Stimulated activated CD4-positive, alpha-beta T cell treated with anti-CD3 and anti-CD28 coated beads, Interleukin-1b, Interleukin-23, amount 100 ng/mL, for 4 hours (primary cell): ENCODE measurements around the gene MLYCD.

Experiments used
- DNase-seq, 2 donors: peaks; one replicate each; pipeline ENCODE4 v3.0.0-alpha.2; 2020; ENCODE audit warnings: low read depth in 2 of 2

MLYCD gene

DNA sequence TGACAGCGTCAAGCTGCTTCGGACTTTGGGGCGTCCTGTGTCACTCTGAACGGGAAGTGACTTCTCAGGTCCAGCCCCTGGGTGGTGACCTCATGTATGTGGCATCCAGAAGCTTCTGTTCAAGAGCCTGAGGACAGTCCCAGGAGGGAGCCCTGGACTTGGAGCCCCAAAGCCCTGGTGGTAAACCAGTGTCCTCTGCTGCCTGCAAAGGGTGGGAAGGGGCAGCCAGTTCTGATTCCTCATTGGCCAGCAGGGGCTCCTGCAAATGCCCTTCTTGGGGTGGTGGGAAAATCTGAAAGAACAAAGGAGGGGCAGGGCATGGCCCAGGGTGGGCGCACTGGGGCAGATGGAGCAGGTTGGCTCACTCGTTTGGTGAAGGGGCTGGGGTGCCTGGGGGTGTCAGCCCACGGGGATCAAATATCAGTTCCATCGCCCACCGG is 55.7 kb downstream of the MLYCD start:
- no peak for DNase-seq

DNA sequence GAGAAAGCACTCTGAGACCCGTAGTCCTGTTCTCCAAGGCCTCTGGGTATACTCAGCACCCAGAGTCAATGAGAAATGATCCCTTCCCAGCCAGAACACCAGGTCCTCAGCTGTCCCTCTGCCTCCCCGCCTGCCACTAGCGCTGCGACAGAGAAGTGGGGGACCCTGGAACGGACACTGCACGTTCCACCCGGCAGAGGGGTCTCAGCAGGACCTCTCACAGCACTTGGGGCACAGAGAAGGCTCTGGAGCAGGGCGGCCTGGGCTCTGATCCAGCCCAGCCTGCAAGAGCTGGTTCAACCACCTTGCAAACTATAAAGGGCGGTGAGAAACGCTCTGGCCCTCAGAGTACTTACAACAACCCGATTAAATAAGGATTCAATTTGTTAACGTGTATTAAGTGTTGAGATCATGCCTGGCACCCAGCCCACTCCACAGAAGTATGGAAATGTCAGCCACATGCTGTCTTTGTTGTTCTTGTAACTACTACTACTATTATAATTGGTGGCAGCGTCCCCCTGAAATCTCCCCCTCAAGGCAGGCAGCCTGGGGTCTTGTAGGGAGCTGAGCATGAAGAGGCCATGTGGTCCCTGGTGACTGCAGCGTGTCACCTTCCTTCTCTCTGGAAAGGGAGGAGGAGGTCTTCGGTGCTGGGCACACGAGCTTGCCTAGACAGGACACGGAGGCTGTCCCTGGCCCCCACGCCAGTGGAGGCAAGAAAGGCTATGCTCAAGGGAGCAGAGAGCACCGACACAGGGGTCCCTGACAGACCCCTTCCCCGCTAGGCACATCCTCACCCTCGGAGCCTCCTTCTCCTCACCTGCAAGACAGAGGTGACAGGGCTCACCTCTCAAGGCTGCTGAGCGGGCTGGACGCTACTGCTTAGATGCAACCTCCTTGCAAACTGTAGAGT is 56.6 kb downstream of the MLYCD start:
- DNase-seq = no peak

GRCh38 chr16:83956336-83957289 is 57.7 kb downstream of the MLYCD start:
- peak; percentile 52 to 72 for DNase-seq

DNA sequence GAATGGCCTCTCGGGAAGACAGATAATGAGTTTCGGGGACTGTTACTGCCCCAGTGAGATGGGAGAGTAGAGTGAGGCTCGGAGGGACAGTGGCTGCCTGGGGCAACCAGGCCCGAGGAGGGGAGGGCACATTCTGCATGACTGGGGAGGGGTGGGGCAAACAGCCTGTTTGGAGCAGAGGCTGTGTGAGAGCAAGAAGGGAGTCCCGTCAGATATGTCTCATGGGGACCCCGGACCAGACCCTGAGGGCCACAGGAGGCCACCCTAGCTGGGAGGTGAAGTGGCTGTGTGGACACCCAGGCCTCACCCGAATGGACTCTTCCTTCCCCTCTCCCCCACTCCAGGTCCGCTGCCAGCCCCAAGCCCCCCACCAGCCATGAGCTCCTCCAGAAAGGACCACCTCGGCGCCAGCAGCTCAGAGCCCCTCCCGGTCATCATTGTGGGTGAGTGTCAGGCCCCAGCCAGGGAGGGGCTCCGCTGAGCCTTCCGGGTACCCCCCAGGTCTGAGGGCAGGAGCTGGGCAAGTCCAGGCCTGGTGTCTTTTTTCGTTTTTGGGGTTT is 58.5 kb downstream of the MLYCD start:
- DNase-seq = no peak

DNA sequence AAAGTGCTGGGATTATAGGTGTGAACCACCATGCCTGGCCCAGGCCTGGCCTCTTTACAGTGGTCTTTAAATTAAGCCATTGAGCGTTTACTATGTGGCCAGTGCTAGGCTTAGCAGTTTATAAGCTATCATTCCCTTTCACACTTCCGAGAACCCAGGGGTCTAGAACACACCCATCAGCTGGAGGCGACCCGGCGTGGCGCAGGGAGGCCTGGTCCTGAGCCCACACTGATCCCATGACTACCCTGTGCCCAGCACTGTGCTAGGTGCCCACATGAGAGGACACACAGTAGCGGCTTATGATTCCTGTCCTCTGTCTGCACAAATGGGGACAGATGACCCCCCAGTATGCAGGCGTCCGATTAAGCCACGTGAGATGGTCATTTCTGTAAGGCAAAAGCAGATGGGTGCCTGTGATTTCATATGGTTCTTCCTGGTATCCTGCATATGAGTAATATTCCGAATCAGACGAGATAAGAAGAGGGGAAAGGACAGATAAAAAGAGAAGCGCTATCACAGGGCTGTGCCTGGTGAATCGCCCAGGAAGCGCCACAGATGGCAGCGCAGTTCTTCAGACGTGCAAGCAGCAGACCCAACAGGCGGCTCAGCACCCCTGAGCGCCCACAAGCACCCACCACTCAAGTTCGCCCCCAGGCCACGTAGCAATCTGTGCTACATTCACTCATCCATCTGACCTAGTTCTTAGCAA is 59.4 kb downstream of the MLYCD start:
- no peak for DNase-seq

- DNase-seq = no peak
Measured at GRCh38 chr16:83958846-83959565, 60.1 kb downstream of the MLYCD start.

- no peak for DNase-seq
Measured at GRCh38 chr16:83959656-83960434, 60.9 kb downstream of the MLYCD start.

DNA sequence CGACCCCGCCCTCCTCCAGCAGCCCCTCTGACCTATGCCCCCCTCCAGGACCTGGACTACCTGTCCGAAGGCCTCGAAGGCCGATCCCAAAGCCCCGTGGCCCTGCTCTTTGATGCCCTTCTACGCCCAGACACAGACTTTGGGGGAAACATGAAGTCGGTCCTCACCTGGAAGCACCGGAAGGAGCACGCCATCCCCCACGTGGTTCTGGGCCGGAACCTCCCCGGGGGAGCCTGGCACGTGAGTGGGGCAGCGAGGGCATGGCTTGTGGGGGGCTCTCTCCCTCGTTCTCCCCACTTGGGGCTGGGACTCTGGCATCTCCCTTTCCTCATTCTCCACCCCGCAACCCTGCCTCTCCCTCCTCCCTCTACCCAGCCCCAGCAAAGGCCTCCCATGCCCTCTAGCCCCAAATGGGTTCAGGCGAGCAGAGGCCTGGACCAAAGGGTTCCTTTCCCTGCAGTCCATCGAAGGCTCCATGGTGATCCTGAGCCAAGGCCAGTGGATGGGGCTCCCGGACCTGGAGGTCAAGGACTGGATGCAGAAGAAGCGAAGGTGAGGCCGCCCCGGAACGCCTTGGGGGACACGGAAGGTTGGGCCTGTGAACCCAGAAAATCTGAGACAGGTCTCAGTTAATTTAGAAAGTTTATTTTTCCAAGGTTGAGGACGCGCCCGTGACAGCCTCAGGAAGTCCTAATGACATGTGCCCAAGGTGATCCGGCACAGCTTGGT is 61.8 kb downstream of the MLYCD start:
- no peak for DNase-seq

- DNase-seq = no peak
Measured at GRCh38 chr16:83961591-83961990, 62.7 kb downstream of the MLYCD start.

DNA sequence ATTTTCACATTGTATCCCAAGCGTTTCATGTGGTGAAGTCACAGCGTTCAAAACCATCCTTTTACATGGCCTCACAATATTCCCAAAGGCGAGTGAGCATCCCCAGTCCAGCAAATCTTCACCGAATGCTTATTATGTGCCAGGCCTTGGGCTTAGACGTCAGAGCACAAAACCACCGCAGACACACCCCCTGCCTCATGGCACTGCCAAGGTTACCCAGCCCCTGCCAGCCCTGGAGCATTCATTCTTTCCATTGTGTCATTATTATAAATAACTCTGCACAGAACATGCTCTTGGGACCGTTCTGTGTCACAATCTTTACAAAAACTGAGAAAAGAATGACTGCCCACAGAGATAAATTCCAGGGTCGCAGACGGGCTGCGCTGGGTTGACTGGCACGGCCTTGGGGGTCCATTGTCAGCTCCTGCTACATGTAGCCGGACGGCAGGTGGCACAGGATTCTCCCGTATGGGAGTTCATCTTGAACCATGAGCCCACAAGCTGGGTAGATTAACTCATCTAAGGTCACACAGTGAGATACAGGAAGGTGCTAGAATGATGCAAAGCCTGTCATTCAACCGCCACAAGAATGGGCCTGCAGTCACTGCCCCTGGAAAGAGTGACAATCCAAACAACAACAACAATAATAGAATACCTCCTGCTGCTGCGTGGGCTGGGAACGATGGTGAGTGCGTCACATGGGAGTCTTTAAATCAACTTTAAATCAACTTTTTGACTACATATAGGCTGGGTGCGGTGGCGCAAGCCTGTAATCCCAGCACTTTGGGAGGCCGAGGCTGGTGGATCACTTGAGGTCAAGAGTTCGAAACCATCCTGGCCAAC is 64.6 kb downstream of the MLYCD start:
- DNase-seq = no peak

GRCh38 chr16:83964684-83965443 is 65.9 kb downstream of the MLYCD start:
- no peak for DNase-seq

GRCh38 chr16:83965444-83966152 is 66.7 kb downstream of the MLYCD start:
- DNase-seq = no peak

- DNase-seq = no peak
Measured at GRCh38 chr16:83966153-83966696, 67.3 kb downstream of the MLYCD start.

DNA sequence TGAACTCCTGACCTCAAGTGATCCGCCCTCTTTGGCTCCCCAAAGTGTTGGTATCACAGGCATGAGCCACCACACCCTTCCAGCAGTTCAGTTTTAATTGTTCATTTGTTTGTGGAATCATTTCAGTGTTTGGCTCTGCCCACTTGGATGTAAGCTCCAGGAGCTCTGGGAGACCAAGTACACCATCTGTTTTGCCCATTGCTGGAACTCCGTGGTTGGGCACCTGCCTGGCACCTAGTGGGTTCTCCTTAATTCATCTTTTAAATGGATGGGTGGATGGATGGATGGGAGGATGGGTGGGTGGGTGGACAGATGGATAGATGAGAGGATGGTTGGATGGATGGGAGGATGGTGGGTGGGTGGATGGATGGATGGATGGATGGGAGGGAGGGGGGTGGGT is 68.2 kb downstream of the MLYCD start:
- no peak for DNase-seq

DNA sequence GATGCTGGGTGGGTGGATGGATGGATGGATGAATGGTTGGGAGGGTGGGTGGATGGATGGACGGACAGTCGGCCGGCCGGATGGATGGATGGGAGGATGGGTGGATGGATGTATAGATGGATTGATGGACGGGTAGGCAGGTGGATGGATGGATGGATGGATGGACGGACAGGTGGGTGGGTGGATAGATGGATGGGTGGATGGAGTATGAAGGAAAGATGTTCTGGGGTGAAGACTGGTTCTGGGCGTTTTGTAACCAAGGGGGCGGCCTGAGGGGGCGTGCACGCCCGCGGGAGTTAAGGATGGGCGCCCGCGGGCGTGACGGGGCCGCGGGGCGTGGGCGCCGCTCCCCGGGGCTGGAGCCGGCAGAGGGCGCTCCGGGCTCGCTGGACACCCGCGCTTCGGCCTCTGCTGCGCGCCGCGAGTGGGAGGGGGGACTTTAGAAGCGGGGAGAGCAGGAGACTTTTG is 69.0 kb downstream of the MLYCD start, which contains the start of gene NECAB2:
NECAB2 (plus strand) TSS at position 407 of the 468 bp plus-strand sequence. CDS start 405 bp downstream, outside the sequence.
- no peak for DNase-seq

GRCh38 chr16:83968306-83968851 is 69.5 kb downstream of the MLYCD start:
- DNase-seq = no peak
